ENCODE measurements around the gene KIAA1614.

Gene KIAA1614

DNA sequence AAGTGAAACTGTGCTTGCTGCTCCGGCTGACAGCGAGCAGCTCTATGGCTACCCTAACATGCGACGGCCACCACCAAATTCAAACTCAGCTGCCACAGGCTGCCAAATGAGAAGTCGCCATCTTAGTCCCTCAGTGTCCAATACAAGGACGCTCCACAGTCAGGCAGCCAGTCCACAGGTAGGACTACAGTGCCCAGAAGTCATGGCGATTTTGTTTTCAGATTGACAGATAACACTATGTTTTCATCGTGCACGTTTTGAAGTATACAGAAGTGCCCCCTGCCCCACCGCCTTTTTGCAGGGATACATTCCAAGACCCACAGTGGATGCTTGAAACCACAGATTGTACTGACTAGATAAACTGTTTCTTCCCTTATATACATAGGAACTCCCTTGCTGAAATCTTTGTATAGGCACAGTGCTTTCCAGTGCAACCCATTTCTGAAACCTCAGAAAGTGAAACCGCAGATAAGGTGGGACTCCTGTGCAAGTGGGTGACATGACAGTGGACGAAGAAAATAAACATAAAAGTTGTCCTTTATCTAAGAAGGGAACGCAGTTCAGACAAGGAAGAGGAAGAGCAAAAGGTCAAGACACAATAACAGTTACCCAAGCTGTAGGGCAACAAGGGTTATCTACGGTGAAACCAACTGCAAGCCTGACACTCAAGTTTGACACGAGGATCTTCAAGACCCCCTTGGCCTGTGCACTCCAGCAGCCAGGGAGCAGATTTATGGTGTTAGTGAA is 57.8 kb downstream of the KIAA1614 start:
- Histone ChIP-seq H3K36me3 (peaks cover 77% of the 10 kb centered on the region), H3K27me3 (no peaks in the 10 kb centered on the region), H3K4me3 (ENCODE audit: low read depth in 1 of 2, low read length in 1 of 2) (no peak overlapping the region), H3K9me3 (no peaks in the 10 kb centered on the region), H3K4me1 (ENCODE audit: control insufficient read depth in 1 of 2, insufficient read depth in 1 of 2, low read depth in 1 of 2, low read length in 1 of 2) (peaks cover 6 to 7% of the 10 kb centered on the region in 2 experiments), H3K27ac (no peak overlapping the region)
- TF ChIP-seq, protein P1, sequence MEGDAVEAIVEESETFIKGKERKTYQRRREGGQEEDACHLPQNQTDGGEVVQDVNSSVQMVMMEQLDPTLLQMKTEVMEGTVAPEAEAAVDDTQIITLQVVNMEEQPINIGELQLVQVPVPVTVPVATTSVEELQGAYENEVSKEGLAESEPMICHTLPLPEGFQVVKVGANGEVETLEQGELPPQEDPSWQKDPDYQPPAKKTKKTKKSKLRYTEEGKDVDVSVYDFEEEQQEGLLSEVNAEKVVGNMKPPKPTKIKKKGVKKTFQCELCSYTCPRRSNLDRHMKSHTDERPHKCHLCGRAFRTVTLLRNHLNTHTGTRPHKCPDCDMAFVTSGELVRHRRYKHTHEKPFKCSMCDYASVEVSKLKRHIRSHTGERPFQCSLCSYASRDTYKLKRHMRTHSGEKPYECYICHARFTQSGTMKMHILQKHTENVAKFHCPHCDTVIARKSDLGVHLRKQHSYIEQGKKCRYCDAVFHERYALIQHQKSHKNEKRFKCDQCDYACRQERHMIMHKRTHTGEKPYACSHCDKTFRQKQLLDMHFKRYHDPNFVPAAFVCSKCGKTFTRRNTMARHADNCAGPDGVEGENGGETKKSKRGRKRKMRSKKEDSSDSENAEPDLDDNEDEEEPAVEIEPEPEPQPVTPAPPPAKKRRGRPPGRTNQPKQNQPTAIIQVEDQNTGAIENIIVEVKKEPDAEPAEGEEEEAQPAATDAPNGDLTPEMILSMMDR (IDR thresholded peaks at IDR 0.05) = no peak

- Histone ChIP-seq H3K4me3 (ENCODE audit: low read depth in 1 of 2, low read length in 1 of 2) (no peak overlapping the region), H3K4me1 (ENCODE audit: control insufficient read depth in 1 of 2, insufficient read depth in 1 of 2, low read depth in 1 of 2, low read length in 1 of 2) (peaks cover 15 to 16% of the 10 kb centered on the region in 2 experiments), H3K27me3 (no peaks in the 10 kb centered on the region), H3K27ac (no peak overlapping the region), H3K36me3 (peaks cover 77% of the 10 kb centered on the region), H3K9me3 (no peaks in the 10 kb centered on the region)
- TF ChIP-seq, protein P1 (IDR thresholded peaks at IDR 0.05) = no peak
These were observed 58.7 kb downstream of the KIAA1614 start for GRCh38 chr1:180971273-180971997.

DNA sequence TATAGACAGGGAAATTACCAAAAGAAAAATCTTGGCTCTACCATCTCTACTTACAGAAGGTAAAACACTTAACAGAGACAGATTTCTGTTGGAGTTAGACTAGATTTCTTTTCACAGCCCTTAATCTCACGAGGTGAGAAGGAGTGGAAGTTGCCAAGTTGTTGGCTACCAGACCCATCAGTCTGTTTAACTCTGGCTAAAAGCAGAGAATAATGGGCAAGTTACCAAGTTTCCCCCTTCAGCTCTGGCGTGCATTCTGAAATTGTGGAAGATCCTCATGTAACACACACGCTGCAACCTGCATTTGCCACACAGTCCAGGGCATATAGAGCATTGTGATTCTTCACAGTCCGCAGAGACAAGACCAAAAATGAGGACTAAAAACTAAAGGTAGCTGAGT is 60.7 kb downstream of the KIAA1614 start:
- peaks cover 62% of the 10 kb centered on the region for H3K36me3 ChIP-seq
- no peaks in the 10 kb centered on the region for H3K9me3 ChIP-seq
- TF ChIP-seq, protein P1 (IDR thresholded peaks at IDR 0.05) = no peak
- H3K4me3 ChIP-seq (ENCODE audit: low read depth in 1 of 2, low read length in 1 of 2) = no peak overlapping the region
- no peak overlapping the region for H3K27ac ChIP-seq
- no peaks in the 10 kb centered on the region for H3K27me3 ChIP-seq
- peaks cover 28% of the 10 kb centered on the region in 2 experiments for H3K4me1 ChIP-seq (ENCODE audit: control insufficient read depth in 1 of 2, insufficient read depth in 1 of 2, low read depth in 1 of 2, low read length in 1 of 2)

GRCh38 chr1:180974236-180974635 is 61.5 kb downstream of the KIAA1614 start:
- Histone ChIP-seq H3K9me3 (no peaks in the 10 kb centered on the region), H3K4me3 (ENCODE audit: low read depth in 1 of 2, low read length in 1 of 2) (no peak overlapping the region), H3K36me3 (peaks cover 57% of the 10 kb centered on the region), H3K27ac (no peak overlapping the region), H3K27me3 (no peaks in the 10 kb centered on the region), H3K4me1 (ENCODE audit: control insufficient read depth in 1 of 2, insufficient read depth in 1 of 2, low read depth in 1 of 2, low read length in 1 of 2) (peaks cover 28% of the 10 kb centered on the region in 2 experiments)
- TF ChIP-seq, protein P1 (IDR thresholded peaks at IDR 0.05) = no peak

GRCh38 chr1:180975551-180975950 is 62.9 kb downstream of the KIAA1614 start:
- TF ChIP-seq, protein P1 (IDR thresholded peaks at IDR 0.05) = no peak
- peaks cover 28% of the 10 kb centered on the region in 2 experiments for H3K4me1 ChIP-seq (ENCODE audit: control insufficient read depth in 1 of 2, insufficient read depth in 1 of 2, low read depth in 1 of 2, low read length in 1 of 2)

More at GRCh38 chr1:180975551-180975950, 62.9 kb downstream of the KIAA1614 start:
- Histone ChIP-seq H3K4me3 (ENCODE audit: low read depth in 1 of 2, low read length in 1 of 2) (no peak overlapping the region), H3K27ac (peak overlapping the region; percentile 70), H3K36me3 (peaks cover 45% of the 10 kb centered on the region), H3K27me3 (no peaks in the 10 kb centered on the region), H3K9me3 (no peaks in the 10 kb centered on the region)

Data from neutrophil (primary cell).